ENCODE data around the gene UPP1.
"Not testable (repeated sequence)": the region's sequence is repeated elsewhere in the genome, so short reads cannot be mapped to it uniquely, and the experiment has no call there.

Gene UPP1

GRCh38 chr7:48108959-48109847 is 20.1 kb downstream of the UPP1 start:
- Histone ChIP-seq H3K27me3 (ENCODE audit: low read depth) (no peaks in the 10 kb centered on the region), H3K36me3 (replicated peaks) (peaks cover 21% of the 10 kb centered on the region), H3K4me3 (no peak overlapping the region), H3K9me3 (no peaks in the 10 kb centered on the region), H3K4me1 (no peaks in the 10 kb centered on the region)
- no peak for DNase-seq (ENCODE audit: low spot score in 2 of 2)
- in situ Hi-C loops (cut with MboI; ENCODE audit: low sequenced_read_pairs), result loop anchor here (25.0 kb wide), 1 partner anchor 847 kb away; no protein-coding TSS in a partner anchor

GRCh38 chr7:48109848-48110663 is 21.0 kb downstream of the UPP1 start:
- Histone ChIP-seq H3K4me3 (no peak overlapping the region), H3K36me3 (replicated peaks) (peaks cover 21% of the 10 kb centered on the region), H3K4me1 (no peaks in the 10 kb centered on the region), H3K27me3 (ENCODE audit: low read depth) (no peaks in the 10 kb centered on the region), H3K9me3 (no peaks in the 10 kb centered on the region)
- peak; percentile 41 to 85 for DNase-seq (ENCODE audit: low spot score in 2 of 2)
- in situ Hi-C loops (cut with MboI; ENCODE audit: low sequenced_read_pairs), result loop anchor here (25.0 kb wide), 1 partner anchor 848 kb away; no protein-coding TSS in a partner anchor

GRCh38 chr7:48110868-48111267 is 21.8 kb downstream of the UPP1 start:
- in situ Hi-C loops (cut with MboI; ENCODE audit: low sequenced_read_pairs), result loop anchor here (25.0 kb wide), 1 partner anchor 849 kb away; no protein-coding TSS in a partner anchor
- H3K9me3 ChIP-seq, result no peaks in the 10 kb centered on the region
- no peaks in the 10 kb centered on the region for H3K4me1 ChIP-seq
- no peak for DNase-seq (ENCODE audit: low spot score in 2 of 2)
- no peaks in the 10 kb centered on the region for H3K27me3 ChIP-seq (ENCODE audit: low read depth)
- H3K36me3 ChIP-seq (replicated peaks), result peaks cover 21% of the 10 kb centered on the region
- no peak overlapping the region for H3K4me3 ChIP-seq

- Histone ChIP-seq H3K36me3 (replicated peaks) (peaks cover 20% of the 10 kb centered on the region), H3K4me3 (no peak overlapping the region), H3K4me1 (no peaks in the 10 kb centered on the region), H3K9me3 (no peaks in the 10 kb centered on the region), H3K27me3 (ENCODE audit: low read depth) (no peaks in the 10 kb centered on the region)
- in situ Hi-C loops (cut with MboI; ENCODE audit: low sequenced_read_pairs), result loop anchor here (25.0 kb wide), 1 partner anchor 849 kb away; no protein-coding TSS in a partner anchor
- DNase-seq (ENCODE audit: low spot score in 2 of 2), result no peak
Measured at GRCh38 chr7:48111596-48111995, 22.5 kb downstream of the UPP1 start.

- in situ Hi-C loops (cut with MboI; ENCODE audit: low sequenced_read_pairs), result loop anchor here (25.0 kb wide), 1 partner anchor 850 kb away; no protein-coding TSS in a partner anchor
- H3K27me3 ChIP-seq (ENCODE audit: low read depth), result no peaks in the 10 kb centered on the region
- DNase-seq (ENCODE audit: low spot score in 2 of 2), result no peak
- peaks cover 13% of the 10 kb centered on the region; the same call in 1 of the 2 replicates for H3K36me3 ChIP-seq (replicated peaks)
- no peak overlapping the region for H3K4me3 ChIP-seq
- H3K9me3 ChIP-seq, result no peaks in the 10 kb centered on the region
- no peaks in the 10 kb centered on the region for H3K4me1 ChIP-seq
Measured at GRCh38 chr7:48112401-48113165, 23.5 kb downstream of the UPP1 start.

- H3K4me3 ChIP-seq, result no peak overlapping the region
- in situ Hi-C loops (cut with MboI; ENCODE audit: low sequenced_read_pairs), result loop anchor here (25.0 kb wide), 1 partner anchor 851 kb away; no protein-coding TSS in a partner anchor
- peaks cover 9% of the 10 kb centered on the region; the same call in 1 of the 2 replicates for H3K36me3 ChIP-seq (replicated peaks)
- no peaks in the 10 kb centered on the region for H3K4me1 ChIP-seq
- DNase-seq (ENCODE audit: low spot score in 2 of 2), result no peak
- no peaks in the 10 kb centered on the region for H3K27me3 ChIP-seq (ENCODE audit: low read depth)
- H3K9me3 ChIP-seq, result no peaks in the 10 kb centered on the region
Measured at GRCh38 chr7:48113275-48113674, 24.2 kb downstream of the UPP1 start.

- no peaks in the 10 kb centered on the region for H3K27me3 ChIP-seq (ENCODE audit: low read depth)
- H3K36me3 ChIP-seq (replicated peaks), result 0 out of 2 replicates have a peak, but pooled peaks cover under 1% of the 10 kb centered on the region
- no peaks in the 10 kb centered on the region for H3K4me1 ChIP-seq
- DNase-seq (ENCODE audit: low spot score in 2 of 2), result no peak
- in situ Hi-C loops (cut with MboI; ENCODE audit: low sequenced_read_pairs), result loop anchor here (25.0 kb wide), 1 partner anchor 852 kb away; no protein-coding TSS in a partner anchor
- H3K4me3 ChIP-seq, result no peak overlapping the region
- H3K9me3 ChIP-seq, result no peaks in the 10 kb centered on the region
Measured at GRCh38 chr7:48114115-48114514, 25.1 kb downstream of the UPP1 start.

GRCh38 chr7:48114589-48114988 is 25.5 kb downstream of the UPP1 start:
- no peak overlapping the region for H3K4me3 ChIP-seq
- no peak for DNase-seq (ENCODE audit: low spot score in 2 of 2)
- in situ Hi-C loops (cut with MboI; ENCODE audit: low sequenced_read_pairs), result loop anchor here (25.0 kb wide), 1 partner anchor 852 kb away; no protein-coding TSS in a partner anchor
- no peaks in the 10 kb centered on the region for H3K36me3 ChIP-seq (replicated peaks)
- H3K27me3 ChIP-seq (ENCODE audit: low read depth), result no peaks in the 10 kb centered on the region
- no peaks in the 10 kb centered on the region for H3K9me3 ChIP-seq
- H3K4me1 ChIP-seq, result no peaks in the 10 kb centered on the region

- no peaks in the 10 kb centered on the region for H3K4me1 ChIP-seq
- no peaks in the 10 kb centered on the region for H3K36me3 ChIP-seq (replicated peaks)
- DNase-seq (ENCODE audit: low spot score in 2 of 2), result no peak
- no peaks in the 10 kb centered on the region for H3K27me3 ChIP-seq (ENCODE audit: low read depth)
- no peak overlapping the region for H3K4me3 ChIP-seq
- in situ Hi-C loops (cut with MboI; ENCODE audit: low sequenced_read_pairs), result loop anchor here (5.0 to 25.0 kb wide), 2 partner anchors 174 to 854 kb away; no protein-coding TSS in a partner anchor
- H3K9me3 ChIP-seq, result no peaks in the 10 kb centered on the region
Measured at GRCh38 chr7:48116043-48116442, 27.0 kb downstream of the UPP1 start.

- in situ Hi-C loops (cut with MboI; ENCODE audit: low sequenced_read_pairs), result loop anchor here (5.0 to 25.0 kb wide), 2 partner anchors 176 to 856 kb away; no protein-coding TSS in a partner anchor
- no peaks in the 10 kb centered on the region for H3K27me3 ChIP-seq (ENCODE audit: low read depth)
- H3K36me3 ChIP-seq (replicated peaks), result no peaks in the 10 kb centered on the region
- H3K9me3 ChIP-seq, result no peaks in the 10 kb centered on the region
- DNase-seq (ENCODE audit: low spot score in 2 of 2), result no peak
- no peaks in the 10 kb centered on the region for H3K4me1 ChIP-seq
- H3K4me3 ChIP-seq, result no peak overlapping the region
Measured at GRCh38 chr7:48118041-48118440, 29.0 kb downstream of the UPP1 start.

GRCh38 chr7:48120536-48120935 is 31.5 kb downstream of the UPP1 start:
- H3K27me3 ChIP-seq (ENCODE audit: low read depth); DNase-seq (ENCODE audit: low spot score in 2 of 2); H3K9me3 ChIP-seq; H3K36me3 ChIP-seq (replicated peaks); H3K4me1 ChIP-seq; H3K4me3 ChIP-seq: not testable (repeated sequence)
- in situ Hi-C loops (cut with MboI; ENCODE audit: low sequenced_read_pairs), result loop anchor here (25.0 kb wide), 1 partner anchor 858 kb away; no protein-coding TSS in a partner anchor

- Histone ChIP-seq H3K4me3 (no peak overlapping the region), H3K36me3 (replicated peaks) (no peaks in the 10 kb centered on the region), H3K27me3 (ENCODE audit: low read depth) (no peaks in the 10 kb centered on the region), H3K9me3 (no peaks in the 10 kb centered on the region), H3K4me1 (peaks cover 9% of the 10 kb centered on the region)
- in situ Hi-C loops (cut with MboI; ENCODE audit: low sequenced_read_pairs), result no loop called here
- DNase-seq (ENCODE audit: low spot score in 2 of 2), result no peak
Measured at GRCh38 chr7:48126037-48126436, 37.0 kb downstream of the UPP1 start.

- DNase-seq (ENCODE audit: low spot score in 2 of 2), result no peak
- no peaks in the 10 kb centered on the region for H3K9me3 ChIP-seq
- in situ Hi-C loops (cut with MboI; ENCODE audit: low sequenced_read_pairs), result no loop called here
- no peak overlapping the region for H3K4me3 ChIP-seq
- no peaks in the 10 kb centered on the region for H3K27me3 ChIP-seq (ENCODE audit: low read depth)
- no peaks in the 10 kb centered on the region for H3K36me3 ChIP-seq (replicated peaks)
- peaks cover 9% of the 10 kb centered on the region for H3K4me1 ChIP-seq
Measured at GRCh38 chr7:48130658-48131108, 41.6 kb downstream of the UPP1 start.
